Measurements from ENCODE around the gene ZNF669. TPM values are rescaled to one million over a fixed set of nuclear protein-coding genes. Genes with fewer than 3 reads are reported as not detected.
"Not testable (repeated sequence)": the region's sequence is repeated elsewhere in the genome, so short reads cannot be mapped to it uniquely, and the experiment has no call there.

The ZNF669 gene
- polyA plus RNA-seq, 3 donors = 5.1 to 8.9 (median 8.9) TPM

- H3K9me3 ChIP-seq (replicated peaks in 1 of 2; ENCODE audit: control insufficient read depth in 1 of 2, insufficient read depth in 1 of 2, low read length in 2 of 2) = peaks cover 35 to 62% of the 10 kb centered on the region in 2 donors
Observed at GRCh38 chr1:247131236-247131635, 27.1 kb upstream of the ZNF669 start.

DNA sequence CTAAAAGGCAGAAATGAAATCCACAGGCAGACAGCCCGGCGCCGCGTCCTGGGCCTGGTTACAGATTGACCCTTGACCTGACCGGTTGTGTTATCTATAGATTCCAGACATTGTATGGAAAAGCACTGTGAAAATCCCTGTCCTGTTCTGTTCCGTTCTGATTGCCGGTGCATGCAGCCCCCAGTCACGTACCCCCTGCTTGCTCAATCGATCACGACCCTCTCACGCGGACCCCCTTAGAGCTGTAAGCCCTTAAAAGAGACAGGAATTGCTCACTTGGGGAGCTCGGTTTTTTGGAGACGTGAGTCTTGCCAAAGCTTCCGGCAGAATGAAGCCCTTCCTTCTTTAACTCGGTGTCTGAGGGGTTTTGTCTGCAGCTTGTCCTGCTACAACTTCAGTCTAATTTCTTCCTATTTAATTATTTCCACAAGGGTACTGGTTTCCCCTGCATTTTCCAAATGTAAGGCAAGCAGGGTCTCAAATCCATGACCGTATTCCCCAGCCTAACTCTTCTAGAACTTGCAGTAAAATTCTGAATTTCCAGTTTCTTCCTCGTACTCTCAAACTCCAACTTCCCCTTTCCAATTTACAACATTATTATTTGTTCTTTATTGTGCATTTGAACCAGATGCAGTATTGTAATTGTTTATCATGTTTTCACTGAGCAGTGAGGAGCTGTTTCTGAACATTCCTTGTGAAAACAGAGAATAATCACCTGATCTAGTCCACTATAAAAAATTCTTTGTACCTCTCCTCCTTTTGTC, 23.5 kb upstream of the ZNF669 start:
- H2AFZ ChIP-seq (ENCODE audit: insufficient read depth, low read depth, low read length, poor library complexity, severe bottlenecking); intact Hi-C loops (cut with micrococcal nuclease); H4K20me1 ChIP-seq (ENCODE audit: insufficient read depth, low read length); H3K4me1 Mint-ChIP-seq; H3K27me3 ChIP-seq (ENCODE audit: control insufficient read depth in 2 of 2, insufficient read depth in 2 of 2, low read length in 2 of 2); H3K4me1 ChIP-seq (ENCODE audit: control insufficient read depth in 1 of 2, insufficient read depth in 2 of 2, low read length in 2 of 2); H3K27me3 Mint-ChIP-seq (ENCODE audit: low read depth in 3 of 3): not testable (repeated sequence)
- Histone ChIP-seq H3K4me3 (replicated peaks in 1 of 3; ENCODE audit: low read depth in 2 of 3, low read length in 3 of 3) (peak overlapping the region; percentile 38 to 73 (median 57)), H3K9me3 (replicated peaks in 1 of 2; ENCODE audit: control insufficient read depth in 1 of 2, insufficient read depth in 1 of 2, low read length in 2 of 2) (peaks cover 31 to 53% of the 10 kb centered on the region in 2 donors), H3K9ac (ENCODE audit: insufficient read depth, low read length, poor library complexity, severe bottlenecking) (peak overlapping the region; percentile 36), H3K79me2 (ENCODE audit: insufficient read depth, low read length) (peaks cover 20% of the 10 kb centered on the region), H3K36me3 (replicated peaks in 1 of 2; ENCODE audit: control insufficient read depth in 1 of 2, insufficient read depth in 2 of 2, low read length in 2 of 2) (peaks cover 10 to 26% of the 10 kb centered on the region in 2 donors), H3K27ac (ENCODE audit: low read depth in 1 of 2, low read length in 2 of 2) (peak overlapping the region; percentile 52 to 70), H3K4me2 (replicated peaks; ENCODE audit: extremely low read depth, low read length, poor library complexity, severe bottlenecking) (peak overlapping the region; percentile 65)
- peak overlapping the region; percentile 78 to 95 for H3K4me3 Mint-ChIP-seq
- DNase-seq = peak in 1 of 3 donors; percentile 25
- WGBS (ENCODE audit: insufficient coverage) = 0% methylated on average over 2 of the region's 18 CpGs
- peaks cover 17 to 68% (median 51%) of the 10 kb centered on the region in 7 donors for H3K9me3 Mint-ChIP-seq
- peak overlapping the region; percentile 88 to 97 (median 95) for H3K27ac Mint-ChIP-seq
- peaks cover 18 to 27% of the 10 kb centered on the region in 2 donors for H3K36me3 Mint-ChIP-seq

More at GRCh38 chr1:247131236-247131635, 27.1 kb upstream of the ZNF669 start:
- H3K4me3 ChIP-seq (replicated peaks in 1 of 3; ENCODE audit: low read depth in 2 of 3, low read length in 3 of 3) = peak overlapping the region in 1 of 3 experiments; percentile 8
- Mint-ChIP-seq H3K36me3 (peaks cover 30 to 51% of the 10 kb centered on the region in 2 donors), H3K4me3 (no peak overlapping the region), H3K27ac (no peak overlapping the region), H3K27me3 (ENCODE audit: low read depth in 3 of 3) (no peaks in the 10 kb centered on the region), H3K4me1 (peaks cover 6% of the 10 kb centered on the region), H3K9me3 (peaks cover 44 to 72% (median 58%) of the 10 kb centered on the region in 7 donors)
- no peak overlapping the region for H3K9ac ChIP-seq (ENCODE audit: insufficient read depth, low read length, poor library complexity, severe bottlenecking)
- no peaks in the 10 kb centered on the region for H3K27me3 ChIP-seq (ENCODE audit: control insufficient read depth in 2 of 2, insufficient read depth in 2 of 2, low read length in 2 of 2)
- TF ChIP-seq, protein P1, sequence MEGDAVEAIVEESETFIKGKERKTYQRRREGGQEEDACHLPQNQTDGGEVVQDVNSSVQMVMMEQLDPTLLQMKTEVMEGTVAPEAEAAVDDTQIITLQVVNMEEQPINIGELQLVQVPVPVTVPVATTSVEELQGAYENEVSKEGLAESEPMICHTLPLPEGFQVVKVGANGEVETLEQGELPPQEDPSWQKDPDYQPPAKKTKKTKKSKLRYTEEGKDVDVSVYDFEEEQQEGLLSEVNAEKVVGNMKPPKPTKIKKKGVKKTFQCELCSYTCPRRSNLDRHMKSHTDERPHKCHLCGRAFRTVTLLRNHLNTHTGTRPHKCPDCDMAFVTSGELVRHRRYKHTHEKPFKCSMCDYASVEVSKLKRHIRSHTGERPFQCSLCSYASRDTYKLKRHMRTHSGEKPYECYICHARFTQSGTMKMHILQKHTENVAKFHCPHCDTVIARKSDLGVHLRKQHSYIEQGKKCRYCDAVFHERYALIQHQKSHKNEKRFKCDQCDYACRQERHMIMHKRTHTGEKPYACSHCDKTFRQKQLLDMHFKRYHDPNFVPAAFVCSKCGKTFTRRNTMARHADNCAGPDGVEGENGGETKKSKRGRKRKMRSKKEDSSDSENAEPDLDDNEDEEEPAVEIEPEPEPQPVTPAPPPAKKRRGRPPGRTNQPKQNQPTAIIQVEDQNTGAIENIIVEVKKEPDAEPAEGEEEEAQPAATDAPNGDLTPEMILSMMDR (IDR thresholded peaks at IDR 0.05) = no peak
- no peaks in the 10 kb centered on the region for H4K20me1 ChIP-seq (ENCODE audit: insufficient read depth, low read length)
- H3K27ac ChIP-seq (ENCODE audit: low read depth in 1 of 2, low read length in 2 of 2) = no peak overlapping the region
- no peak overlapping the region for H3K4me2 ChIP-seq (replicated peaks; ENCODE audit: extremely low read depth, low read length, poor library complexity, severe bottlenecking)
- WGBS (ENCODE audit: insufficient coverage) = 96% methylated on average over 9 of the region's 10 CpGs
- no peak for DNase-seq
- H2AFZ ChIP-seq (ENCODE audit: insufficient read depth, low read depth, low read length, poor library complexity, severe bottlenecking) = no peak overlapping the region
- H3K79me2 ChIP-seq (ENCODE audit: insufficient read depth, low read length) = peaks cover 29% of the 10 kb centered on the region
- H3K36me3 ChIP-seq (replicated peaks in 1 of 2; ENCODE audit: control insufficient read depth in 1 of 2, insufficient read depth in 2 of 2, low read length in 2 of 2) = peaks cover 10 to 26% of the 10 kb centered on the region in 2 donors
- intact Hi-C loops (cut with micrococcal nuclease) = loop anchor here (5.0 kb wide), 1 partner anchor 36 kb away; no protein-coding TSS in a partner anchor
- peaks cover 0 to 4% of the 10 kb centered on the region in 2 donors for H3K4me1 ChIP-seq (ENCODE audit: control insufficient read depth in 1 of 2, insufficient read depth in 2 of 2, low read length in 2 of 2)

- Histone ChIP-seq H3K79me2 (ENCODE audit: insufficient read depth, low read length) (peaks cover 14% of the 10 kb centered on the region), H3K36me3 (replicated peaks in 1 of 2; ENCODE audit: control insufficient read depth in 1 of 2, insufficient read depth in 2 of 2, low read length in 2 of 2) (peaks cover 6 to 15% of the 10 kb centered on the region in 2 donors), H3K9me3 (replicated peaks in 1 of 2; ENCODE audit: control insufficient read depth in 1 of 2, insufficient read depth in 1 of 2, low read length in 2 of 2) (peaks cover 24 to 47% of the 10 kb centered on the region in 2 donors)
- H3K4me3 Mint-ChIP-seq; DNase-seq; H3K4me2 ChIP-seq (replicated peaks; ENCODE audit: extremely low read depth, low read length, poor library complexity, severe bottlenecking); H2AFZ ChIP-seq (ENCODE audit: insufficient read depth, low read depth, low read length, poor library complexity, severe bottlenecking); H3K4me1 Mint-ChIP-seq; intact Hi-C loops (cut with micrococcal nuclease); H3K4me1 ChIP-seq (ENCODE audit: control insufficient read depth in 1 of 2, insufficient read depth in 2 of 2, low read length in 2 of 2); H4K20me1 ChIP-seq (ENCODE audit: insufficient read depth, low read length); H3K27ac Mint-ChIP-seq; H3K27ac ChIP-seq (ENCODE audit: low read depth in 1 of 2, low read length in 2 of 2); H3K27me3 Mint-ChIP-seq (ENCODE audit: low read depth in 3 of 3); H3K9ac ChIP-seq (ENCODE audit: insufficient read depth, low read length, poor library complexity, severe bottlenecking); H3K4me3 ChIP-seq (replicated peaks in 1 of 3; ENCODE audit: low read depth in 2 of 3, low read length in 3 of 3); H3K27me3 ChIP-seq (ENCODE audit: control insufficient read depth in 2 of 2, insufficient read depth in 2 of 2, low read length in 2 of 2): not testable (repeated sequence)
- WGBS (ENCODE audit: insufficient coverage) = no CpG with 5 or more reads among the region's 46 CpGs
- Mint-ChIP-seq H3K36me3 (peaks cover 9 to 16% of the 10 kb centered on the region in 2 donors), H3K9me3 (peaks cover 8 to 60% (median 45%) of the 10 kb centered on the region in 7 donors)
Observed at GRCh38 chr1:247126601-247127000, 22.4 kb upstream of the ZNF669 start.
